Bronchial epithelial cell (primary cell): Measurements from ENCODE around the gene SPARC. TPM values are rescaled to one million over a fixed set of nuclear protein-coding genes. Genes with fewer than 3 reads are reported as not detected.

Source experiments
- DNase-seq: peaks from one replicate; pipeline ENCODE4 v3.0.0-alpha.2; 2010; ENCODE audit warnings: low read depth
- FAIRE-seq: peaks from 2 replicates; lab custom pipeline; 2011; peaks lifted over from hg19 to GRCh38; lab: Jason Lieb, UNC
- H3K27me3 ChIP-seq: 2 replicates; pipeline ENCODE4 v1.5.1; 2011; ENCODE audit warnings: low read length; ENCODE audit not compliant: control insufficient read depth, insufficient read depth
- H3K36me3 ChIP-seq: 2 replicates; pipeline ENCODE4 v1.5.1; 2011; ENCODE audit warnings: low read length; ENCODE audit not compliant: control insufficient read depth, insufficient read depth
- H3K4me3 ChIP-seq: 2 replicates; pipeline ENCODE4 v1.5.1; 2011; ENCODE audit warnings: mild to moderate bottlenecking, low read depth, low read length, control low read depth
- total RNA-seq: library from RNA; depleted of rRNA; stranded (reverse); fragments of >200 nt; gene quantifications from 2 replicates; pipeline ENCODE4 v1.2.1, GENCODE V29; 2014
- TF ChIP-seq, protein P1 (sequence below): IDR thresholded peaks from 2 replicates; pipeline ENCODE4 v1.5.1; 2011; ENCODE audit warnings: mild to moderate bottlenecking, moderate library complexity, low read length, control low read depth, inconsistent platforms; ENCODE audit not compliant: insufficient read depth, severe bottlenecking

The SPARC gene
- total RNA-seq, 1 donor from 2014 or later, result 22.6 TPM

DNA sequence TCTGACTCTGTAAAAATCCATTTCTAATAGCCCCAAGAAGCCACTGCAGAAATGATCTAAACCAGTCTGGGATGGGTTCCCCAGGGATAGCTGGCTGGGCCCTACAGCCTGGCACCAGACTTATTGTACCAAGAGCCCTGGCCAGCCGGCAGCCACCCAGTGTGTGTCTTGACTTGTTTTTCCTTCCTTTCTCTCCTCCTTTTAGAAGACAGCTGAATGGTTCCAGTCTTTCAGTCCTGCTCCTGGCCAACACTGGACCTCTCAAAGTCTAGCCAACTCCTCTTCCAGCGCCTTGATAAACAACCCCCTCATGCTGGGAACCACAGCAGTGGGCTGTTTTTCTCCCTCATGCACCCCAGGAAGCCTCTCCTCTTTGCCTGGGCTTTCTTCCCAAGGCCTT is 37.6 kb upstream of the SPARC start:
- Histone ChIP-seq H3K36me3 (no peaks in the 10 kb centered on the region), H3K4me3 (no peak overlapping the region), H3K27me3 (no peaks in the 10 kb centered on the region)
- no peak for DNase-seq
- TF ChIP-seq, protein P1, sequence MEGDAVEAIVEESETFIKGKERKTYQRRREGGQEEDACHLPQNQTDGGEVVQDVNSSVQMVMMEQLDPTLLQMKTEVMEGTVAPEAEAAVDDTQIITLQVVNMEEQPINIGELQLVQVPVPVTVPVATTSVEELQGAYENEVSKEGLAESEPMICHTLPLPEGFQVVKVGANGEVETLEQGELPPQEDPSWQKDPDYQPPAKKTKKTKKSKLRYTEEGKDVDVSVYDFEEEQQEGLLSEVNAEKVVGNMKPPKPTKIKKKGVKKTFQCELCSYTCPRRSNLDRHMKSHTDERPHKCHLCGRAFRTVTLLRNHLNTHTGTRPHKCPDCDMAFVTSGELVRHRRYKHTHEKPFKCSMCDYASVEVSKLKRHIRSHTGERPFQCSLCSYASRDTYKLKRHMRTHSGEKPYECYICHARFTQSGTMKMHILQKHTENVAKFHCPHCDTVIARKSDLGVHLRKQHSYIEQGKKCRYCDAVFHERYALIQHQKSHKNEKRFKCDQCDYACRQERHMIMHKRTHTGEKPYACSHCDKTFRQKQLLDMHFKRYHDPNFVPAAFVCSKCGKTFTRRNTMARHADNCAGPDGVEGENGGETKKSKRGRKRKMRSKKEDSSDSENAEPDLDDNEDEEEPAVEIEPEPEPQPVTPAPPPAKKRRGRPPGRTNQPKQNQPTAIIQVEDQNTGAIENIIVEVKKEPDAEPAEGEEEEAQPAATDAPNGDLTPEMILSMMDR, result no peak
- no peak for FAIRE-seq

DNA sequence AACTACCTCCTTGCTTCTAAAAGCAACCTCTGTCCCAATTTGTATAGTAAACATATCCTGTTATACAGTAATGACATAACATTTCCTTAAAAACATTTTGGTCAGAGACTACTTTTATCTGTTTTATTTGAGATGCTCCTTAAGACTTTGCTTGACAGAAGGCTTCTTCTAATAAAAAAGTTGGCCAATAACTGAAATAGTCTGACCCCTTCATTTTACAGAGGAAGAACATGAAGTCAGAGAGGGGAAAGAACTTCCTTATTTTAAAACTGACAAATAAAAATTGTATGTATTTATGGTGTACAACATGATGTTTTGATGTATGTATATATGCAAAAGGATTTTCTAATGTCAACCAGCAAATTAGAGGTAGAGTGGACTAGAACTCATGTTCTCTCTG is 35.8 kb upstream of the SPARC start:
- DNase-seq, result no peak
- Histone ChIP-seq H3K27me3 (no peaks in the 10 kb centered on the region), H3K4me3 (no peak overlapping the region), H3K36me3 (no peaks in the 10 kb centered on the region)
- TF ChIP-seq, protein P1, result no peak
- no peak for FAIRE-seq

DNA sequence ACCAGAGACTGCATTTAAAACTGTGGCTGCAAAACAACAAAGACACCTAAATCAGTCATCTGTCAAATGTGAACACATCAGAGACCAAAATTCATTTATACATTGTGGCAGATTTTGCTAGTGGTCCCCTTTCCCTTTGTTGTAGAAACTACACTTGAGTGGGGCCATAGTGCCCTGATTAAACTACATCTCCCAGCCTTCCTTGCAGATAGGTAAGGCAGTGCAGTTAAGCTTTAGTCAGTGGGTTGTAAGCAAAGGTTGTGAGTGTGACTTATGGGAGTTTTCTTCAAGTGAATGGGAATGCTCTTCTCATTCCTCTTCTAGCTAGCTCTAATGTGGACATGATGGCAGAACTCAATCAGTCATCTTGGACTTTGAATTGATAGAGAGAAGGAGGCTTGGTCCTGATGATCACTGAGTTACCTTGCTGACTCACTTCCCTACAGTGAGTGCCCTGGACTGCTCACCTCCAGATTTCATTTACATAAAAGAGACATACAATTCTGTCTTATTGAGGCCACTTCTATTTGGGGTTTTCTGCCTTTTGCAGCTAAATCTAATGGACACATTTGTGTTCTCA is 35.2 kb upstream of the SPARC start:
- Histone ChIP-seq H3K4me3 (no peak overlapping the region), H3K36me3 (no peaks in the 10 kb centered on the region), H3K27me3 (no peaks in the 10 kb centered on the region)
- DNase-seq (peak; percentile 52), FAIRE-seq (no peak)
- TF ChIP-seq, protein P1, result no peak

DNA sequence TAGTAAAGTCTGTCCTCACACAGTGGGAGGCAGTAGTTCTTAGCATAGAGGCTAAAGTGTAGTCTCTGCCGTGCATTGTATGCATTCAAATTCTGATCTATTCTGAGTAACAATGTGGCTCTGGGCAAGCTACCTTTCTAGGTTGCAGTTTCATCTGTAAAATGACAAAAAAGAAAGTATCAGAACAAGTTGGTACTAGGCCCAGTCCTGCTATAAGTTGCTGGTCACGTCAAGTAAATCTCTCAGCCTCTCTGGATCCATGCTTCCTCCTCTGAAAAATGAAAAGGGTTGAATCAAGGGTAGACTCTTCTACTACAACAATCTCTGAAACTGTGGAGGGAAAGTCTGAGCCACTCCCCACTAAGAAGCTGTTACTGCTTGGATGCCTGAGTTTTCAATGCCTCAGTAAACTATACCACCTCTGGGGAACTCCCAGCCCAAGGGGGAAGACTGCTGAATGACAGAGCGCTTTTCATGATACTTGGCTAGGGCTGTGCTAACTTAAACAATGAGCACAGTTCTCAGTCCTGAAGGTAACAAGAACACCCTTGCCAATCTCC is 34.5 kb upstream of the SPARC start:
- DNase-seq (no peak), FAIRE-seq (peak; percentile 28)
- H3K36me3 ChIP-seq, result no peaks in the 10 kb centered on the region
- H3K4me3 ChIP-seq, result no peak overlapping the region
- no peaks in the 10 kb centered on the region for H3K27me3 ChIP-seq
- TF ChIP-seq, protein P1, result no peak

DNA sequence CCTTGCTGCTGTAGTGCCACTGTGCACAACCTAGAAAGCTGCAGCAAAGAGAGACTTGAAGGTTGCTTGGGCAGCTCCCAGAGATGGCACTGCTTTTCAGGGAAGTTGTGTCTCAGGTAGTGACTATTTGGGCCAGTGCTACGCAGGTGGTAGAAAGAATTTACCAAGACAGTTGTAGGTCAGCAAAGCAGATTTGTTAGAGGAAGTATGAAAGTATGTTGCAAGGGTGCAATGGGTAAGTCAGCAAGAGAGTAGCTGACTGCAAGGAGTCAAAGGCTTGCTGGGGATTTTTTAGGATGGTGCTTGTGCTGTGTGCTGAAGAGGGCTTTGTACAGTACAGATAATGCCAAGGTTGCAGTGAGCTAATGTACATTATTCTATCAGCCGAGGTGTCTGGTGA is 33.5 kb upstream of the SPARC start:
- H3K4me3 ChIP-seq, result no peak overlapping the region
- no peaks in the 10 kb centered on the region for H3K27me3 ChIP-seq
- DNase-seq (no peak), FAIRE-seq (peak; percentile 68)
- TF ChIP-seq, protein P1, result no peak
- H3K36me3 ChIP-seq, result no peaks in the 10 kb centered on the region
